ENCODE measurements around the gene LSS.
"Not testable (repeated sequence)": the region's sequence is repeated elsewhere in the genome, so short reads cannot be mapped to it uniquely, and the experiment has no call there.

LSS gene

DNA sequence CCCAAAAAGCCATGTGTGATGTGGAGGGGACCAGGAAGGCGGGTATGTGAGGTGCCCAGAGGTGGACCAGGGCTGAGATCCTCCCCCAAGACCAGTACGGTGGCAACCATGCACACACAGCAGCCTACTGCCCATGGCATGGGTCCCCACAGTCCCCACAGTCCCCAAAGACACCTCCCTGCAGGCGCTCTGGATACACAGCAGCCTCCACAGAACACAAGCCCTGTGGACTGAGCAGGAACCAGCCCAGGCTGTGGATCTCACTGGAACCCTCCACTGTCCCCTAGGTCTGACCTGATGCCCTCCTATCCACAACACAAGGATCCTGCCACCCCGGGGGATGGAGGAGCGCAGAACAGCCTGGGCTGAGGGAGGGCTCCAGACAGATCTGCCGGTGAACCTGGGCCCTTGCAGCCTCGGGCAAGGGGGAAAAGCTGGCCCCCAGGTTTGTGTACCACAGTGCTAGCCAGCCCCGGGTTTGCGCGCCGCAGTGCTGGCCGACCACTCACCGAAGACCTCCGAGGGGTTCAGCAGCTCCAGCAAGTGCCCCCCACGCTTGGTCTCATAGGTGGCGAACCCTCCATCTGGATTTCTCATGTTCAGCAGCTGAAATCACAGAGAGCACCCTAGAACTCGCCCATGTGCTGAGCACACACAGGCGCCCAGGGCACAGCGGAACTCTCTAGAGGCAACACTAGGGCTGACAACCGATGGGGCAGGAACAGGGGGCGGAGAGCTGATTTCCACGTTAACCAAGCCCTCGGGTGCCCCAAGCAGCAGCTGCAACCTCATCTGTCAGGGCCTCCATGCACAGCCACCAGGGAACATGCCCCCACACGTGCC, 22.2 kb downstream of the LSS start:
- no peak overlapping the region for H3K4me3 ChIP-seq
- no peak overlapping the region for H3K27ac ChIP-seq
- no peak for TF ChIP-seq FOXP2 (optimal IDR thresholded peaks at IDR 0.05; ENCODE audit: control extremely low read depth, extremely low read length, insufficient read depth)
- no peak for TF ChIP-seq EZH2 (IDR thresholded peaks at IDR 0.05)
- TF ChIP-seq POLR2AphosphoS5 (IDR thresholded peaks at IDR 0.05; ENCODE audit: borderline replicate concordance, low read depth, low read length): no peak
- H3K9me3 ChIP-seq (ENCODE audit: low read depth, low read length): no peaks in the 10 kb centered on the region
- DNase-seq (ENCODE audit: low read depth, low spot score): no peak
- H3K36me3 ChIP-seq (ENCODE audit: insufficient read depth, low read length): peaks cover 70% of the 10 kb centered on the region
- no peak overlapping the region for H3K9ac ChIP-seq (ENCODE audit: insufficient read length)

DNA sequence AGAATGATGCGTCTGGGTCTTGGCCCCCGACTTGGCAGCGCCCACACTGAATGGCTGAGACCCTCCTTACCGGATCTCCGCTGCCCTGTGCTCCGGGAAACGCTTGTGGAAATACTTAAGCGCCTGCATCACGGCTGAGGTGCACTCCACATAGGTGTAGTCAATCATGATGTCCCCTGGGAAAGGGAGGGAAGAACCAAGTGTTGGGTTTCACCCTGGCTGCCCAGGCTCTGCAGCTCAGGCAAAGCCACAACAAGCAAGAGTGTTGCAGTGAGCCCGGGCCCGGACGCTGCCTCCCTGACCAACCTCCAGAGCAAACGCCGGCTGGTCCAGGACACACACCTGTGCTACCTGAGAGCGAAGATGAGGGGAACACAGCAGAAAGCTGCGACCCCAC, 22.8 kb downstream of the LSS start:
- no peak for TF ChIP-seq POLR2AphosphoS5 (IDR thresholded peaks at IDR 0.05; ENCODE audit: borderline replicate concordance, low read depth, low read length)
- no peak for TF ChIP-seq FOXP2 (optimal IDR thresholded peaks at IDR 0.05; ENCODE audit: control extremely low read depth, extremely low read length, insufficient read depth)
- no peak overlapping the region for H3K27ac ChIP-seq
- H3K9me3 ChIP-seq (ENCODE audit: low read depth, low read length): no peaks in the 10 kb centered on the region
- H3K36me3 ChIP-seq (ENCODE audit: insufficient read depth, low read length): peaks cover 70% of the 10 kb centered on the region
- no peak for DNase-seq (ENCODE audit: low read depth, low spot score)
- H3K4me3 ChIP-seq: no peak overlapping the region
- H3K9ac ChIP-seq (ENCODE audit: insufficient read length): no peak overlapping the region

DNA sequence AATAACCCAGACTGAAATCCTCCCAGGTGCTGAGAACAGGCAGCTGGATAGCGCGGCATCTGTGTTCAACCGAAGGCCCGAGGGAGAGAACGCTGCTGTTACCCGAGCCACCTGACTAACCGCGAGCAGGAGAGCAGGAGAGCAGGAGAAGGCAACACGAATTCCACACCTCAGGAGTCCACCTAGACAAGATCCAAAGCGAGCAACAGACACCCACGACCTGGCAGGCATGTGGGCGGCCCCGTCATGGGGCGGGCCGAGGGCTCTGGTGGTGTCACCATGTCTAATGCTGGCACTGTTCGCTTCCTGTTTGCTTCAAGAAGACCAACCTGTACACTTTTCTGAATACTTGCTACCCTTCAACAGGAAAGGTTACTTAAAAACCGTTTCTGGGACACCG, 23.4 kb downstream of the LSS start:
- TF ChIP-seq EZH2 (IDR thresholded peaks at IDR 0.05) (no peak), FOXP2 (optimal IDR thresholded peaks at IDR 0.05; ENCODE audit: control extremely low read depth, extremely low read length, insufficient read depth) (no peak), POLR2AphosphoS5 (IDR thresholded peaks at IDR 0.05; ENCODE audit: borderline replicate concordance, low read depth, low read length) (no peak)
- no peak overlapping the region for H3K27ac ChIP-seq
- H3K36me3 ChIP-seq (ENCODE audit: insufficient read depth, low read length): peaks cover 70% of the 10 kb centered on the region
- no peak overlapping the region for H3K9ac ChIP-seq (ENCODE audit: insufficient read length)
- no peak overlapping the region for H3K4me3 ChIP-seq
- DNase-seq (ENCODE audit: low read depth, low spot score): no peak
- no peaks in the 10 kb centered on the region for H3K9me3 ChIP-seq (ENCODE audit: low read depth, low read length)

DNA sequence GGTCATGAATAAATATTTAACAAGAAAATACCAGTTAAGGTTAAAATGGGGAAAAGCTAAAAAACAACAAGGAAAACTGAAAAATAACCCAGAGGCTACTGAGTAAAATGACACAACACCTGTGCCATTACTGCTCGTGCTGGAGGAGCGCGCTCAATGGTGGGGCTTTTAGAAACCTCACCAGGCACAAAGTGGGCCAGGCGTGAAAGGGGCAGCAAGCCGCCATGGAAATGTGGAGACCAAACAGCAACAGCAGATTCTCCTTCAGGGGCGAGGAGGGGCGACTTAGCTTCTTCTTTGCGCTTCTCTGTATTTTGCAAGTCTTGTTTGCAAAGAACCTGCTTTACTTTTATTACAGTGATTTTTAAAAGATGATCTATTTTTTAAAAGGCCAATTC, 25.4 kb downstream of the LSS start:
- H3K9ac ChIP-seq (ENCODE audit: insufficient read length): no peak overlapping the region
- H3K27ac ChIP-seq: no peak overlapping the region
- no peaks in the 10 kb centered on the region for H3K9me3 ChIP-seq (ENCODE audit: low read depth, low read length)
- no peak overlapping the region for H3K4me3 ChIP-seq
- TF ChIP-seq FOXP2 (optimal IDR thresholded peaks at IDR 0.05; ENCODE audit: control extremely low read depth, extremely low read length, insufficient read depth): no peak
- DNase-seq (ENCODE audit: low read depth, low spot score): no peak
- peaks cover 77% of the 10 kb centered on the region for H3K36me3 ChIP-seq (ENCODE audit: insufficient read depth, low read length)

DNA sequence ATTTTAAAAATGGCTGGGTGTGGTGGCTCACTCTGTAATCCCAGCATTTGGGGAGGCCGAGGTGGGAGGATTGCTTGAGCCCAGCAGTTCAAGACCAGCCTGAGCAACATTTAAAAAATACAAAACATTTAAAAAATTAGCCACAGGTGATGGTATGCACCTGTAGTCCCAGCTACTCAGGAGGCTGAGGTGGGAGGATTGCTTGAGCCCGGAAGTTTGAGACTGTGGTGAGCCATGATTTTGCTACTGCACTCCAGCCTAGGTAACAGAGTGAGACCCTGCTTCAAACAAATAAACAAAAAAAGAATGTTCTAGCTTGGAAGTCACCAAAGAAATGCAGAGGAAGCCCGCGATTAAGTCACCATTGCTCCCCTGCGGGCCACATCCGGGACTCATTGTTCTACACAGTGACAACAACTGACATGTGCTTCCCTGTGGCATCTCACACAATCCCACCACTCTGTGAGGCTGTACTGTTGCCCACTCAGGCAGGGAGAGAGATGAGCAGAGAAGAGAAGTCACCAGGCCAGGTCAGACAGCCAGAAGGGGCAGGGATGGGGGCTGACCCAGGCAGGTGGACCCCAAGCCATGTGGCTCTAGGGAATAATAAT, 25.9 kb downstream of the LSS start:
- H3K9ac ChIP-seq (ENCODE audit: insufficient read length): no peak overlapping the region
- no peak for TF ChIP-seq POLR2AphosphoS5 (IDR thresholded peaks at IDR 0.05; ENCODE audit: borderline replicate concordance, low read depth, low read length)
- no peak for TF ChIP-seq FOXP2 (optimal IDR thresholded peaks at IDR 0.05; ENCODE audit: control extremely low read depth, extremely low read length, insufficient read depth)
- no peak for TF ChIP-seq EZH2 (IDR thresholded peaks at IDR 0.05)
- H3K36me3 ChIP-seq (ENCODE audit: insufficient read depth, low read length): peaks cover 80% of the 10 kb centered on the region
- H3K4me3 ChIP-seq: no peak overlapping the region
- H3K9me3 ChIP-seq (ENCODE audit: low read depth, low read length): no peaks in the 10 kb centered on the region
- no peak overlapping the region for H3K27ac ChIP-seq
- DNase-seq (ENCODE audit: low read depth, low spot score): no peak

DNA sequence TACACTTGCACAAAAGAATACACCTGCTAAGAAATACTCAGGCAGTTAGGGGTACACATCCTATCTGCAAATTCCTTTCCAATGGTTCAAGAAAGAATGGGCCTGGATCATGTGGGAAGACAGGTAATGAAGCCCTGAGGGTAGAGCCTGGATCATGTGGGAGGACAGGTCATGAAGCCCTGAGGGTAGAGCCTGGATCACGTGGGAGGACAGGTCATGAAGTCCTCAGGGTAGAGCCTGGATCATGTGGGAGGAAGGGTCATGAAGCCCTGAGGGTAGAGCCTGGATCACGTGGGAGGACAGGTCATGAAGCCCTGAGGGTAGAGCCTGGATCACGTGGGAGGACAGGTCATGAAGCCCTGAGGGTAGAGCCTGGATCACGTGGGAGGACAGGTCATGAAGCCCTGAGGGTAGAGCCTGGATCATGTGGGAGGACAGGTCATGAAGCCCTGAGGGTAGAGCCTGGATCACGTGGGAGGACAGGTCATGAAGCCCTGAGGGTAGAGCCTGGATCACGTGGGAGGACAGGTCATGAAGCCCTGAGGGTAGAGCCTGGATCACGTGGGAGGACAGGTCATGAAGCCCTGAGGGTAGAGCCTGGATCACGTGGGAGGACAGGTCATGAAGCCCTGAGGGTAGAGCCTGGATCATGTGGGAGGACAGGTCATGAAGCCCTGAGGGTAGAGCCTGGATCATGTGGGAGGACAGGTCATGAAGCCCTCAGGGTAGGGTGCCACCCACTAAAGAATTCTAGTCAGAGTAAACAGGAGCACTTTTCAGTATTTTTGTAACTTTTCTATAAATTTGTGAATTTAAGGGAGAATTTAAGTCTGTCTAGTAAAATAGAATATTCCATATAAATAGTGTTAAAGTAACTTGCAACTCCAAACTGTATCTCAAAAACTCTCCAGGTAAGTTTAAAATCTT, 27.4 kb downstream of the LSS start:
- not testable (repeated sequence) for H3K4me3 ChIP-seq; H3K9me3 ChIP-seq (ENCODE audit: low read depth, low read length); H3K27ac ChIP-seq

DNA sequence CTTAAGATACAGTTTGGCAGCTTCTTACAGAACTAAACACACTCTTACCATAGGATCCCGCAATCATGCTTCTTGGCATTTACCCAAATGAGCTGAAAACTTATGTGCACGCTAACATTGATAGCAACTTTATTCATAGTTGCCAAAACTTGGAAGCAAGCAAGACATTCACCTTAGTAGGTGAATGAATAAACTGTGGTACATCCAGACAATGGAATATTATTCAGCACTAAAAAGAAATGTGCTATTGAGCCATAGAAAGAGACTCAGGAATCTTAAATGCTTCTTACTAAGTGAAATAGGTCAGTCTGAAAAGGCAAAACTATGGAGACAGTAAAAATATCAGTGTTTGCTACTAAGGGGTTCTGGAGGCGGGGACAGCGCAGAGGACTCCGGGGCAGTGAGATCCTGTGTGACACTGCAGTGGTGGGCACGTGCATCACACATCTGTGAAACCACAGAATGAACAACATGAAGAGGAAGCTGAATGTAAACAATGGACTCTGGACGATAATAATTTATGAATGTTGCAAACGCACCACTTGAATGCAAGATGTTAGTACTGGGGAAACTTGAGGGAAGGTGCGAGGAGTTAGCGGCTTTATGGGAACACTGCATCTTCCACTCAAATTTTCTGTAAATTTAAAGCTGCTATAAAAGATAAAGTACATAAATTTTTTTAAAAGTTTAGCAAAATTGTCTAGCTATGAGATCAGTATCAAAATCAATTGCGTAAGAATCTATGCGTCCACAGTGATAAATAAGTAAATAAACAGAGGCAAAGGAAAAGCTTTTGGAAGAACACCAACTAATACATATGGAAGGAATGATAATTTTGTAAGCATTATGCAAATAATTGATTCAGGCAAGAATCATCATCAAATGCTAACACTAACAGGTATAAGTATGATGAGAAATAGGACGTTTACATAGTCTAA, 28.9 kb downstream of the LSS start:
- TF ChIP-seq POLR2AphosphoS5 (IDR thresholded peaks at IDR 0.05; ENCODE audit: borderline replicate concordance, low read depth, low read length): no peak
- TF ChIP-seq EZH2 (IDR thresholded peaks at IDR 0.05): no peak
- TF ChIP-seq FOXP2 (optimal IDR thresholded peaks at IDR 0.05; ENCODE audit: control extremely low read depth, extremely low read length, insufficient read depth): no peak
- Histone ChIP-seq H3K36me3 (ENCODE audit: insufficient read depth, low read length) (peaks cover 77% of the 10 kb centered on the region), H3K4me3 (no peak overlapping the region), H3K27ac (no peak overlapping the region), H3K9me3 (ENCODE audit: low read depth, low read length) (no peaks in the 10 kb centered on the region), H3K9ac (ENCODE audit: insufficient read length) (no peak overlapping the region)
- DNase-seq (ENCODE audit: low read depth, low spot score): no peak

More for the DNA sequence above, 27.4 kb downstream of the LSS start:
- DNase-seq (ENCODE audit: low read depth, low spot score); H3K9ac ChIP-seq (ENCODE audit: insufficient read length): not testable (repeated sequence)
- H3K36me3 ChIP-seq (ENCODE audit: insufficient read depth, low read length): peaks cover 77% of the 10 kb centered on the region
